ENCODE measurements around the gene KDM6A. TPM values are rescaled to one million over a fixed set of nuclear protein-coding genes. Genes with fewer than 3 reads are reported as not detected.
"Not testable (repeated sequence)": the region's sequence is repeated elsewhere in the genome, so short reads cannot be mapped to it uniquely, and the experiment has no call there.

Gene KDM6A
- polyA plus RNA-seq, 1 of the 3 experiments (the other 2 are of a cell fraction): 7.4 TPM

- TF ChIP-seq USF1 (IDR thresholded peaks at IDR 0.05; ENCODE audit: borderline replicate concordance, low read depth): no peak
- no peak for TF ChIP-seq NFIC (IDR thresholded peaks at IDR 0.05; ENCODE audit: borderline replicate concordance)
Measured at GRCh38 chrX:44947995-44948394, 75.0 kb downstream of the KDM6A start (continued).

GRCh38 chrX:44948406-44948805, 75.4 kb downstream of the KDM6A start:
- peaks cover 48% of the 10 kb centered on the region for H4K20me1 ChIP-seq (ENCODE audit: insufficient read depth)
- H3K4me1 ChIP-seq (ENCODE audit: control insufficient read depth in 1 of 2, insufficient read depth in 2 of 2, low read depth in 1 of 2, low read length in 1 of 2): peaks cover 0 to 10% of the 10 kb centered on the region in 2 experiments; a peak in 1 of 4 replicates
- H3K27me3 ChIP-seq (ENCODE audit: insufficient read depth): no peaks in the 10 kb centered on the region
- H3K79me2 ChIP-seq (ENCODE audit: insufficient read depth): peaks cover 99% of the 10 kb centered on the region
- TF ChIP-seq GABPA (IDR thresholded peaks at IDR 0.05; ENCODE audit: low read depth) (no peak), SMC3 (IDR thresholded peaks at IDR 0.05; ENCODE audit: low read depth, low read length) (no peak), USF1 (IDR thresholded peaks at IDR 0.05; ENCODE audit: borderline replicate concordance, low read depth) (no peak), EP300 (IDR thresholded peaks at IDR 0.05; ENCODE audit: borderline replicate concordance in 1 of 2, low read depth in 1 of 2, low read length in 1 of 2) (no peak), FOXM1 (IDR thresholded peaks at IDR 0.05; ENCODE audit: low read depth) (no peak)
- no peaks in the 10 kb centered on the region for H3K9me2 ChIP-seq
- H3K9ac ChIP-seq: no peak overlapping the region
- WGBS (ENCODE audit: low lambda C conversion rate): 68% methylated on average over 2 of the region's 2 CpGs
- peaks cover 0 to 19% of the 10 kb centered on the region in 2 experiments for H3K36me3 ChIP-seq (replicated peaks in 1 of 2; ENCODE audit: control insufficient read depth in 1 of 2, insufficient read depth in 2 of 2, low read length in 1 of 2)
- peaks cover 16% of the 10 kb centered on the region for H3K9me3 ChIP-seq
- no peak for DNase-seq
- ChIA-PET POLR2A (no interaction called here), CTCF (no interaction called here)
- H3K4me3 ChIP-seq (ENCODE audit: low read depth in 2 of 2, low read length in 1 of 2): no peak overlapping the region
- H3K4me2 ChIP-seq: no peak overlapping the region
- no peak overlapping the region for H3K27ac ChIP-seq (ENCODE audit: low read depth in 2 of 2, low read length in 1 of 2)
- H2AFZ ChIP-seq (ENCODE audit: low read depth): no peak overlapping the region
- H3F3A ChIP-seq (replicated peaks; ENCODE audit: insufficient read depth): no peaks in the 10 kb centered on the region

- no peaks in the 10 kb centered on the region for H3F3A ChIP-seq (replicated peaks; ENCODE audit: insufficient read depth)
- DNase-seq: no peak
- H2AFZ ChIP-seq (ENCODE audit: low read depth): no peak overlapping the region
- peaks cover 0 to 17% of the 10 kb centered on the region in 2 experiments for H3K36me3 ChIP-seq (replicated peaks in 1 of 2; ENCODE audit: control insufficient read depth in 1 of 2, insufficient read depth in 2 of 2, low read length in 1 of 2)
- H3K9me2 ChIP-seq: no peaks in the 10 kb centered on the region
- CTCF ChIA-PET: no interaction called here
- H3K4me1 ChIP-seq (ENCODE audit: control insufficient read depth in 1 of 2, insufficient read depth in 2 of 2, low read depth in 1 of 2, low read length in 1 of 2): peaks cover 0 to 10% of the 10 kb centered on the region in 2 experiments; a peak in 2 of 4 replicates
- peaks cover 16% of the 10 kb centered on the region for H3K9me3 ChIP-seq
- no peak overlapping the region for H3K9ac ChIP-seq
- WGBS (ENCODE audit: low lambda C conversion rate): 96% methylated on average over 8 of the region's 8 CpGs
- H3K4me3 ChIP-seq (ENCODE audit: low read depth in 2 of 2, low read length in 1 of 2): no peak overlapping the region
- TF ChIP-seq SIN3A (IDR thresholded peaks at IDR 0.05; ENCODE audit: borderline replicate concordance, low read depth, low read length) (no peak), JUND (IDR thresholded peaks at IDR 0.05) (no peak)
- H4K20me1 ChIP-seq (ENCODE audit: insufficient read depth): peaks cover 53% of the 10 kb centered on the region
- no peak overlapping the region for H3K4me2 ChIP-seq
- H3K27me3 ChIP-seq (ENCODE audit: insufficient read depth): no peaks in the 10 kb centered on the region
- POLR2A ChIA-PET: no interaction called here
- no peak overlapping the region for H3K27ac ChIP-seq (ENCODE audit: low read depth in 2 of 2, low read length in 1 of 2)
- H3K79me2 ChIP-seq (ENCODE audit: insufficient read depth): peaks cover 98% of the 10 kb centered on the region
Measured at GRCh38 chrX:44949125-44949524, 76.1 kb downstream of the KDM6A start.

- H3K9me2 ChIP-seq; H3K4me3 ChIP-seq (ENCODE audit: low read depth in 2 of 2, low read length in 1 of 2); H3K36me3 ChIP-seq (replicated peaks in 1 of 2; ENCODE audit: control insufficient read depth in 1 of 2, insufficient read depth in 2 of 2, low read length in 1 of 2); H3F3A ChIP-seq (replicated peaks; ENCODE audit: insufficient read depth); DNase-seq; H3K27ac ChIP-seq (ENCODE audit: low read depth in 2 of 2, low read length in 1 of 2); H3K9ac ChIP-seq; CTCF ChIA-PET; H2AFZ ChIP-seq (ENCODE audit: low read depth); H3K4me2 ChIP-seq; POLR2A ChIA-PET; H3K27me3 ChIP-seq (ENCODE audit: insufficient read depth): not testable (repeated sequence)
- Histone ChIP-seq H3K4me1 (ENCODE audit: control insufficient read depth in 1 of 2, insufficient read depth in 2 of 2, low read depth in 1 of 2, low read length in 1 of 2) (peaks cover 0 to 10% of the 10 kb centered on the region in 2 experiments; a peak in 2 of 4 replicates), H3K79me2 (ENCODE audit: insufficient read depth) (peaks cover 95% of the 10 kb centered on the region), H3K9me3 (peaks cover 11% of the 10 kb centered on the region), H4K20me1 (ENCODE audit: insufficient read depth) (peaks cover 67% of the 10 kb centered on the region)
- WGBS (ENCODE audit: low lambda C conversion rate): 90% methylated on average over 9 of the region's 9 CpGs
Measured at GRCh38 chrX:44950471-44951366, 77.7 kb downstream of the KDM6A start.
